HG03135 (cell line): Measurements from ENCODE around the gene SMTNL2.
"Not testable (repeated sequence)": the region's sequence is repeated elsewhere in the genome, so short reads cannot be mapped to it uniquely, and the experiment has no call there.

ENCODE experiments used
- ATAC-seq: cut with Tn5 transposase; IDR thresholded peaks from one replicate; pipeline ENCODE4 v1.9.1; 2021; ENCODE audit warnings: mild to moderate bottlenecking, moderate library complexity; ENCODE audit not compliant: unreplicated experiment

Gene SMTNL2

DNA sequence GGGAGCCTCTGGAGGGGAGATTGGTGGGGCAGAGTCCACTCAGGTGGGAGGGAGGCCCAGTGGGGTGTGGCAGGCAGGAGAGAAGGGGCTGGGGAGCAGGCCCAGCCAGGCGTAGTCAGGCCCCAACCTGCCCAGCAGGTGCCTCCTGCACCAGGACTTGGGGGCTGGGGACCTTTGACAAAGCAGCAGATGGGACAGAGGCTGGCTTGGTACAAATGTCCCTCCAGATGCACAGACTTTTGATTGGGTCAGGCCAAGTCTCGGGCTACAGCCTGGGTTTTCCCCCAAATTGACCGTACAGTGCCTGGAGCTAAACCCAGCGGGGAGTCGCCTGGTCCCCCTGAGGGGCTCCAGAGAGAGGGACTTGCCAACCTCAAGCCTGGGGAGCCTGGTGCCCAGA is 24.4 kb upstream of the SMTNL2 start:
- no peak for ATAC-seq

GRCh38 chr17:4560421-4560820 is 23.9 kb upstream of the SMTNL2 start, which contains the start of gene GGT6:
Gene GGT6 (minus strand): TSS chr17:4560577. CDS start chr17:4560521, 56 bp downstream.
- ATAC-seq = no peak

GRCh38 chr17:4560837-4561256 is 23.5 kb upstream of the SMTNL2 start:
- ATAC-seq = no peak

- ATAC-seq = no peak
Observed at GRCh38 chr17:4562015-4562969, 22.0 kb upstream of the SMTNL2 start.

DNA sequence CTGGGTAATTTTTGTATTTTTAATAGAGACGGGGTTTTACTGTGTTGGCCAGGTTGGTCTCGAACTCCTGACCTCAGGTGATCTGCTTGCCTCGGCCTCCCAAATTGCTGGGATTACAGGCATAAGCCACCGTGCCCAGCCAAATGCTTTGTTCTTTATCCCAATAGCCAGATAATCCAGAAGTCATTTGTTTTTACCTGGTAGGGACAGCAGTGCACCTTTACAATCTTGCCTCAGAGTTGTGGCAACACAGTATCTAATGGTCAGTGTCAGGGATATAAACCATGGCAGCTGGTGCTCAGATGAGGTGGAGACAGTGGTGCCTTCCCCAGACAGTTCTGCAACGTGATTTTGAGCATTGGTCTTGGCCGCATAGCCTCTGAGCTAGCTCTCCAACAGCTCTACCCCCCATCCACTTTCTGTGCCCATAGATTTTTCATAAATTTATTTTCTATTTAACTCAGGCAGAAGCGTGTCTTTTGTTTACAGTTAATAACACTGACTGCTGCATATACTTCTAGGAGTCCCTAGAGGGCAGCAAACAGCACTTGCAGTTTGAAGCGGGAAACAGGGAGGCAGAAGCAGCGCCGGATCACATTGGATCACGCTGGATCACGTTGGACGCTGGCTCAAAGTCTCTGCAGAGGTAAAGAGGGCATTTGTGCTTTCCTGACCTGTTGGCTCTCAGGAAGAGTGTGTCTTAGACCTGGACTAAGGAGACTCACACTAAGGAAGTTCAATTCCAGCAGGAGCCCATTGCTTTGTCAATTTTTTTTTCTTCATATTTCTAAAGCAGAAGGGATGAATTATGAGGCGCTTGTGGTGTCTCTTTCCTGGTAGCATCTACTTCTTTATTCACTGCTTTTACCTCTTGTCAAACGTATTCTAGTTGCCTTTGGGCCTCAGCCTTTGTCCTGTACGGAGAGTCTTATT is 18.9 kb upstream of the SMTNL2 start:
- ATAC-seq = no peak

- no peak for ATAC-seq
Observed at GRCh38 chr17:4566785-4567184, 17.5 kb upstream of the SMTNL2 start.

DNA sequence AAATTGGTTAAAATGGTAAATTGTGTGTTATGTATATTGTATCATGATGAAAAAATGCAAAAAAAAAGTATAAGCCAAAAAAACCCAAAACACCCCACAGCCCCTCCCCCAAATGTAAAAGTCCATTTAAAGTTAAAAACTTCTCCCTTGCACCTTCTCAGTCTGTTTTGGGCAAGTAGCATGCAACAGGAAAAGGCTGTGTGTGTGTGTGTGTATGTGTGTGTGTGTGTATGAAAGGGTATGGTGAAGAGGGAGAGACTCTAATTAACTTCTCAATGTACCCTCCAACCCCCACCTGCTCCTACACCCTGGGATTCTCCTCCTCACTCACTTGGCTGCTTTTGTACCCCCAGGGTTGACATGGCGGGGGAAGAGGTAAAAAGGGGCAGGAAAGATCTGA is 14.7 kb upstream of the SMTNL2 start:
- no peak for ATAC-seq

- ATAC-seq = no peak
Observed at GRCh38 chr17:4572131-4572530, 12.2 kb upstream of the SMTNL2 start.

GRCh38 chr17:4573115-4573514 is 11.2 kb upstream of the SMTNL2 start:
- ATAC-seq = no peak

GRCh38 chr17:4573669-4574068 is 10.7 kb upstream of the SMTNL2 start:
- ATAC-seq = no peak

DNA sequence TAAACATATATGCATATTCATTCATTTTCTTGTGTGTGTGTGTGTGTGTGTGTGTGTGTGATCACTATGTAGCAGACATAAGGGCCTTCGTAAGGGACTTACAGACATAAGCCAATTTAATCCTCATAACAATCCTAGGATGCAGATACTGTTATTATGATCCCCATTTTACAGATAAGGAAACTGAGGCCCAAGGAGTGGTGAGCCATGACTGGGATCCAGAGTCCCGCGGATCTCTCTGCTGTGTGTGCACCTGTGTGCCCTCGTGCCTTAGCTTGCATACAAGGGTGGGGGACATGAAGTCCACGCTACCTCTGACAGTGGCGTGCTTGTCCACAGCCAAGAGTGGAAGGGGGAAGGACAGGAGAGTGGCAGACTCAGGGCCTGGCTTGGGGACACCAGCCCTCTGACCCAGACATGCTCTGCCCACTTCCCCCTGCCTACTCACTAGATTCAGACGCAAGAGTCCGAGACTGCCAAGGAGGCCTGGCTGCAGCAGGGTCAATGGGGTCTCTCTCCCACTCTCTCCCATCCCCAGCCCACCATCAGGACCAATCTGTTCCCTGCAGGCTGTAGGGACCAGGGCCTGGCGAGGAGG is 9.8 kb upstream of the SMTNL2 start:
- no peak for ATAC-seq

DNA sequence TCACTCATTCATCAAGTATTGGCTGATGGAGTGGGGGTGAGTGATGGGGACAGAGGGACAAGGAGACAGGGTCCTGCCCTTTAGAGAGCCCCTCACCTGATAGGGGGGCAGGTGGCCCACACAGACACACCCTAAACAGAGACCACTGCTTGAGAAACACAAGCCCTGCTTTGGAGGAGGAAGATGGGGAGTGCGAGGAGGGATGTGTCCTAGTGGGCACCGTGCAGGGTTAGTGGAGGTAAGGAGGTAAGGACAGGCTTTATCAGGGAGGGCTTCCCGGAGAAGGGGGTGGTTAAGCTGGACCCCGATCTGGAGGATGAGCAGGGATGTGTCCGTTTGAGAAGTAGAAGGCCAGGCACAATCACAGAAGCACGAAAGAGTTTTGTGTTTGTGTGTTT is 8.2 kb upstream of the SMTNL2 start:
- ATAC-seq = no peak

DNA sequence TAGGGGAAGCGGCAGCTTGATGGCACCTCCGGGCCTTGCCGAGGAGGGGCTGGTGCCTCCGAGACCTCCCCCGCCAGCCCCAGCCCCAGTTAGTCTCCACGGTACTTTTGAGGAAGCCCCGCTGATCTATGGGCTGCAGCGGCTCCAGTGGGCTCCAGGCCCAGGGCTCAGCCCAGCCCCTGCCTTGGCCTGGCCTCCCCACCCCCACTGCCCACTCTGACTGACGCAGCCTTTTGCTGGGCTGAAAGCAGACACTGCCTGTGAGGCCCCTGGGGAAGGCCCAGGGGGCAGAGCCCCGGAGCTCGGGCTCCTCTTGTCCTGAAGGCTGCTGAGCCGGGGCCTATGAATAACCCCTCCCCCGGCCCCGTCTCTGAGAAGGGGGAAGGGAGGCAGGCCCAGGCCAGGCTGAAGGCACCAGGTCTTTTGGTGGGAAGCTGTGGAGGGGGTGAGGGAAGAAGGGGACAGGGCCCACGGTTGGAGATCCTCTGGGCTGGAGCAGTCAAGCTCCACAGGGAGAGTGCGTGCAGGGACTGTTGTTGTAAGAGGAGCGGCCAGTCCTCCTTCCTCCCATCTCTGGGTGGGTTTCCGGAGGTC is 7.5 kb upstream of the SMTNL2 start:
- no peak for ATAC-seq

- ATAC-seq = no peak
Observed at GRCh38 chr17:4577386-4577993, 6.8 kb upstream of the SMTNL2 start.

DNA sequence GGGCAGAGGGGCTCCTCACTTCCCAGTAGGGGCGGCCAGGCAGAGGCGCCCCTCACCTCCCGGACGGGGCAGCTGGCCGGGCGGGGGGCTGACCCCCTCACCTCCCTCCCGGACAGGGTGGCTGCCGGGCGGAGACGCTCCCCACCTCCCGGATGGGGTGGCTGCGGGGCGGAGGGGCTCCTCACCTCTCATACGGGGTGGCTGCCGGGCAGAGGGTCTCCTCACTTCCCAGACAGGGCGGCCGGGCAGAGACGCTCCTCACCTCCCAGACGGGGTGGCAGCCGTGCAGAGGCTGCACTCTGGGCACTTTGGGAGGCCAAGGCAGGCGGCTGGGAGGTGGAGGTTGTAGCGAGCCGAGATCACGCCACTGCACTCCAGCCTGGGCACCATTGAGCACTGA is 6.0 kb upstream of the SMTNL2 start:
- ATAC-seq = not testable (repeated sequence)

DNA sequence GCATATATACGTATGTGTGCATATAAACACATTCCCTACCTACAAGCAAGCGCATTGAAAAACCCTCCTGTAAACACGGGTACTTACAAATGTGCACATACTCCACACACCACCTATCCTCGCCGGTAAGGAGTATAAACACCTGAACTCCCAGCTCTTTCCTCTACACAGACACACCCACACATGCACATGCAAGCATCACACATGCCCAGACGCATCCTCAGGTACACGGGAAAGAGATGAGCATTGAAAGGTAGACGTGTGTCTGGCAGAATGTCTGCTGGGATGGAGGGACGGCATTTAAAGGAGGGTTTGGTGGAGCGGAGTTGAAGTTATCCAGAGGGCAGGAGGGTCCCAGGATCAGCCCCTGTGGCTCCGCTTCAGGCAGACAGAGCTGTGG is 4.7 kb upstream of the SMTNL2 start:
- ATAC-seq = no peak

DNA sequence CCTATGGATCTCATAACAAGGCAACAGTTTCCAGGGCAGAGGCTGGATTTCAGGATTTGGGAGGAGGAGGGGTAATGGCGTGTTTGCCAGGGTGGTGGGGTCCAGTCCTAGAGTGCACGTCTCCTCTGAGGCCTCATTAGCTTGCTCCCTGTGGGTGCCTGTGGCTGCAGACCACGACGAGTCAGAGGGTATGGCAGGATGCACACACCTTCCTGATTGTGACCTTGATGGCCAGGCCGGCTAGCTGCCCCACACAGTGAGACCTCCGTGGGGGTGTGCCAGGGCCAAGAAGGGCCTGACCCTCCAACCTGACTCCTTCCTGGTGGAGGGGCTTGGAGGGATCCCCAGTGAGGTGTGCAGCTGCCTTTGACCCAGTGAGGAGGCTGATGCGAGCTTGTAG is 4.0 kb upstream of the SMTNL2 start:
- no peak for ATAC-seq

DNA sequence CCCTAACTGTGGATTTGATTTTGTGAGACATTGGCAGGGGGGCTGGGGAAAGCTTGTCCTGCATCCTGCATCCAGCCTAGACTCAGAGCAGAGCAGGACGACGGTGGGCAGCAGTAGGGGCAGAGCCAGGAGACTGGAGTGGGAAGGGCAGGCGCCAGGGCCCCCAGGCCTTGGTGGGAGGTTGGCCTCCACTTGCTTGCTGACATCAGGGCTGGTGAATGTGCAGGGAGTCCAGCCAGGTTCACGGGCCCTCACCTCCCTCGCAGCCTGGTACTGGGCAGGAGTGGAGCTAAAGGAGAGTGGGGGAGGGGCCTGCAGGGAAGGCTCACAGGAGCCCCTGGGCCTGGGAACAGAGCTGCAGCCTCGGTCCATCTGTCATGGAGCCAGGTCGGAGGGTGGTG is 2.2 kb upstream of the SMTNL2 start:
- ATAC-seq = no peak

DNA sequence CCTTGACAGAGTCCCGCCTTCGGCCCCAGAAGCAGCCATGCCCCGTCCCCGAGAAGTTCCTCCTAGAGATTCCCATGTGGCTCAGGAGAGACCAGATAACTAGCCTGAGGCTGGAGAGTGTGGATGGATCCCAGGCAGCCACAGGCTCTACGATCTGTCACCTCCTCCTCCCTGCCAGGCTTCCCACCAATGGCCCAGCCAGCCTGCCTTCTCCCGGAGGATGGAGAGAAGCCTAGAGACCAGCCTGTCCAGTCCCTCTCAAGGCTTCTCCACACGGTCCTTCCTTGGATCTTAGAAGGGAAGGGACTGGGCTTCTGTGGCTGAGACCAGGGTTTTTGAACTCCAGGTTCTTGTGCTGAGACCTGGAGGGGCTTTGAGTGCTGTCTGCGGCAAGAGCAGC is 1.6 kb upstream of the SMTNL2 start:
- no peak for ATAC-seq

- ATAC-seq = no peak
Observed at GRCh38 chr17:4583206-4583605, 1.1 kb upstream of the SMTNL2 start.

DNA sequence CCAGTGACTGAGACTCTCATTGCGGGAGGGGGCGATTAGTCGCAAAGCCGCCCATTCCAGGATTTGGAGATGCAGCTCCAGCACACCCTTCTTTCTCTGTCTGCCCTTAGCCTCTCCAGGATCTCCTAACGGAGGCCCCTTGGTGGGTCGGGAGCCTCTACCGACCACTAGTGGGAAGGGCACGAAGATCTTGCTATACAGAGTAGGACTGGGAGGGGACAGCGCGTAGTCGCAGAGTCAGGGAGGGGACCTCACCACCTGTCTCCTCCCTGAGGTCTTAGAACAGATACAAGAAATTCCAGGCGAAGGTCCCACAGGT is 588 bp upstream of the SMTNL2 start:
- ATAC-seq = no peak
